ENCODE data around the gene SWAP70. TPM values are rescaled to one million over a fixed set of nuclear protein-coding genes. Genes with fewer than 3 reads are reported as not detected.

Gene SWAP70
- total RNA-seq, 1 experiment from 2014 or later = 18.6 TPM

DNA sequence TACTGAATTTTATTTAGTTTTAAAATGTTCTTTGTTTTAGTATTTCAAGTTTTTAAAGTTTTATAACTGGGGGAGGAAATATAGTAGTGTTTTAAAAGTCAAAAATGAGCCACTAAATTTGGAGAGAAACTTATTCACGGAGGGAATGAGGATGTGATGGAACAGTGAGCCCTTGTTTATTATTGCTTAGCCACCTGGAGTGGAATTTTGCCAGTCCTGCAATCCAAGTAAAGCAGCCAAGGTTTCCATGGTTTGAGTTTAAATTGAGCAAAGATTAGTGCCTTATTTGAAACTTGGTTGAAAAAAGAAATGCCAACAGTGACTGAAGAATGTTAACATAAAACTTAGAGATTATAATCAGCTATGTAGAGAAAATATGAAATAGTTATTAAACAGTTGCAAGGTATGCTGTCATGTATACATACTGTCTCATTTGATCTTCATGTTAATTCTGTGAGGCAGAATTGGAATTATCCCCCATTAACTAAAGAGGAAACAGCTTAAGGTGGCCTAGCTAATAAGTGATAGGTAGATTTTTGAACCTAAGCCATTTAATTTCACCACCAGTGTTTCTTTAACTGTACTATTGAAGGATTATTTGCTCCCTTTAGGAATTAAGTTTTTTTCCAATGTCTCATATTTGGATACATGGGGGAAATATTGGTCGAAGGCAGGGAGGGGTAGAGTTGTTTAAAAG, 36.4 kb downstream of the SWAP70 start:
- Histone ChIP-seq H4K20me1 (ENCODE audit: insufficient read depth) (no peaks in the 10 kb centered on the region), H3K27ac (no peak overlapping the region), H3F3A (ENCODE audit: insufficient read depth, low read depth) (no peaks in the 10 kb centered on the region), H3K4me1 (replicated peaks; ENCODE audit: insufficient read depth) (no peaks in the 10 kb centered on the region), H3K9me2 (ENCODE audit: insufficient read depth) (no peaks in the 10 kb centered on the region), H3K9me3 (ENCODE audit: insufficient read depth, low read depth) (no peaks in the 10 kb centered on the region), H2AFZ (no peak overlapping the region), H3K4me3 (no peak overlapping the region), H3K4me2 (no peak overlapping the region), H3K36me3 (ENCODE audit: low read depth) (no peaks in the 10 kb centered on the region), H3K27me3 (ENCODE audit: insufficient read depth, low read depth) (no peaks in the 10 kb centered on the region), H3K79me2 (ENCODE audit: low read depth) (no peaks in the 10 kb centered on the region)
- BruUV-seq (replicated peaks) = no TSS peak
- TF ChIP-seq, protein P1, sequence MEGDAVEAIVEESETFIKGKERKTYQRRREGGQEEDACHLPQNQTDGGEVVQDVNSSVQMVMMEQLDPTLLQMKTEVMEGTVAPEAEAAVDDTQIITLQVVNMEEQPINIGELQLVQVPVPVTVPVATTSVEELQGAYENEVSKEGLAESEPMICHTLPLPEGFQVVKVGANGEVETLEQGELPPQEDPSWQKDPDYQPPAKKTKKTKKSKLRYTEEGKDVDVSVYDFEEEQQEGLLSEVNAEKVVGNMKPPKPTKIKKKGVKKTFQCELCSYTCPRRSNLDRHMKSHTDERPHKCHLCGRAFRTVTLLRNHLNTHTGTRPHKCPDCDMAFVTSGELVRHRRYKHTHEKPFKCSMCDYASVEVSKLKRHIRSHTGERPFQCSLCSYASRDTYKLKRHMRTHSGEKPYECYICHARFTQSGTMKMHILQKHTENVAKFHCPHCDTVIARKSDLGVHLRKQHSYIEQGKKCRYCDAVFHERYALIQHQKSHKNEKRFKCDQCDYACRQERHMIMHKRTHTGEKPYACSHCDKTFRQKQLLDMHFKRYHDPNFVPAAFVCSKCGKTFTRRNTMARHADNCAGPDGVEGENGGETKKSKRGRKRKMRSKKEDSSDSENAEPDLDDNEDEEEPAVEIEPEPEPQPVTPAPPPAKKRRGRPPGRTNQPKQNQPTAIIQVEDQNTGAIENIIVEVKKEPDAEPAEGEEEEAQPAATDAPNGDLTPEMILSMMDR (conservative IDR thresholded peaks at IDR 0.05) = no peak
- no peak for TF ChIP-seq EZH2 (IDR thresholded peaks at IDR 0.05; ENCODE audit: low read depth)
- no peak for DNase-seq
- CTCF ChIA-PET = no interaction called here
- POLR2A ChIA-PET (ENCODE audit: unreplicated experiment) = no interaction called here
- intact Hi-C loops (cut with micrococcal nuclease; ENCODE audit: unreplicated experiment) = no loop called here

DNA sequence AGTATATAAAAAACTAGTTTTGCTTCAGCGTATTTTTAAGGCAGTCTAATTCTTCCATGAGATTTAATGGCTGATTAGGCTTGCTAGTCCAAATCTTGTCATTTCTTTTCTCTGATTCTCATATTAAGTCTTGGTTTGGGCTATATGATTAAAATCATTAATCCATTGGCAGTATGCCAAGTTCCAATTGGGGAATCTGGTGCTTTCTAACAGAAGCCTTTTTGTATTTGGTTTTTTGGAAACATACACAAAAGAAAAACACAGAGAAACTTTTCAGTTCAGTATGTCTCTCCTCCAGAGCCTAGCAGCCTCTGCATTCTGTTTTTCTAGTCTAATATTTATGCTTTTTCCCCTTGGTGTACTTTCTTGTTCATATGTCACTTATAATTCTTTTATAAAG, 37.9 kb downstream of the SWAP70 start:
- Histone ChIP-seq H3K9me2 (ENCODE audit: insufficient read depth) (no peaks in the 10 kb centered on the region), H3K4me1 (replicated peaks; ENCODE audit: insufficient read depth) (0 out of 2 replicates have a peak, but pooled peaks cover 3% of the 10 kb centered on the region), H3K9me3 (ENCODE audit: insufficient read depth, low read depth) (no peaks in the 10 kb centered on the region), H3K4me3 (no peak overlapping the region), H2AFZ (no peak overlapping the region), H3K4me2 (no peak overlapping the region), H3K36me3 (ENCODE audit: low read depth) (no peaks in the 10 kb centered on the region), H3F3A (ENCODE audit: insufficient read depth, low read depth) (no peaks in the 10 kb centered on the region), H3K27me3 (ENCODE audit: insufficient read depth, low read depth) (no peaks in the 10 kb centered on the region), H4K20me1 (ENCODE audit: insufficient read depth) (no peaks in the 10 kb centered on the region), H3K27ac (no peak overlapping the region), H3K79me2 (ENCODE audit: low read depth) (no peaks in the 10 kb centered on the region)
- BruUV-seq (replicated peaks) = no TSS peak
- ChIA-PET CTCF (no interaction called here), POLR2A (ENCODE audit: unreplicated experiment) (no interaction called here)
- no peak for DNase-seq
- TF ChIP-seq, protein P1 (conservative IDR thresholded peaks at IDR 0.05) = no peak
- TF ChIP-seq EZH2 (IDR thresholded peaks at IDR 0.05; ENCODE audit: low read depth) = no peak
- intact Hi-C loops (cut with micrococcal nuclease; ENCODE audit: unreplicated experiment) = no loop called here

DNA sequence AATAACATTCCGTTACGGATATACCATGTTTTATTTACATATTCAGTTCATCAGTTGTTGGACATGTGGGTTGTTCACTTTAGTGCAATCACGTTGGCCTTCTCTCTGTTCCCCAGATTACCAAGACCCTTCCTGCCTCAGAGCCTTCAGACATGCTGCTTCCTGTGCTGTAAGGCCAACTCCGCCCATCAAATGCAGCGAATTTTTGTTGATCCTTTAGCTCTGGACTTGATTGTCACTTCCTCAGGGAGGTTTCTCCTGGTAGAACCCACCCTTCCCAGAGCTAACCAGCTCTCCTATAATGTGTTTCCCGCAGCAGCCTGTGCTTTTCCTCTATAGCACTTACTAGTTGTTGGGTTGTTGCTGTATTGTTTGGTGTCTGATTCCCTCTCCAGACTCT, 39.4 kb downstream of the SWAP70 start:
- H3K4me1 ChIP-seq (replicated peaks; ENCODE audit: insufficient read depth) = peaks cover 10% of the 10 kb centered on the region
- H3K4me2 ChIP-seq = no peak overlapping the region
- no peaks in the 10 kb centered on the region for H4K20me1 ChIP-seq (ENCODE audit: insufficient read depth)
- no peaks in the 10 kb centered on the region for H3K36me3 ChIP-seq (ENCODE audit: low read depth)
- H3K79me2 ChIP-seq (ENCODE audit: low read depth) = no peaks in the 10 kb centered on the region
- no peak overlapping the region for H3K4me3 ChIP-seq
- H3K27me3 ChIP-seq (ENCODE audit: insufficient read depth, low read depth) = no peaks in the 10 kb centered on the region
- POLR2A ChIA-PET (ENCODE audit: unreplicated experiment) = no interaction called here
- no peak for TF ChIP-seq EZH2 (IDR thresholded peaks at IDR 0.05; ENCODE audit: low read depth)
- TF ChIP-seq, protein P1 (conservative IDR thresholded peaks at IDR 0.05) = no peak
- no peaks in the 10 kb centered on the region for H3F3A ChIP-seq (ENCODE audit: insufficient read depth, low read depth)
- DNase-seq = no peak
- H3K9me3 ChIP-seq (ENCODE audit: insufficient read depth, low read depth) = no peaks in the 10 kb centered on the region
- intact Hi-C loops (cut with micrococcal nuclease; ENCODE audit: unreplicated experiment) = no loop called here
- BruUV-seq (replicated peaks) = no TSS peak
- no peak overlapping the region for H2AFZ ChIP-seq
- no peaks in the 10 kb centered on the region for H3K9me2 ChIP-seq (ENCODE audit: insufficient read depth)
- CTCF ChIA-PET = no interaction called here
- H3K27ac ChIP-seq = no peak overlapping the region

Data from PC-9 (cell line).